B cell (primary cell): ENCODE measurements around the gene CTNNA3. TPM values are rescaled to one million over a fixed set of nuclear protein-coding genes. Genes with fewer than 3 reads are reported as not detected.

ENCODE experiments used
- ATAC-seq: fragments of 200-7000 bp; cut with Tn5 transposase; one replicate; pipeline ENCODE4 v1.10.0; 2021; ENCODE audit warnings: low read depth, mild to moderate bottlenecking, moderate number of reproducible peaks, moderate library complexity
- CTCF ChIA-PET: fragments of 350-600 bp; sonication (Branson Sonifier 250); formaldehyde crosslinking; loops from one replicate; lab custom pipeline; 2021; ENCODE audit warnings: antibody characterized with exemption, inconsistent platforms; lab: Charles Lee
- POLR2A ChIA-PET: fragments of 350-600 bp; sonication (Branson Sonifier 250); formaldehyde crosslinking; loops from one replicate; lab custom pipeline; 2021; ENCODE audit warnings: antibody characterized with exemption; lab: Charles Lee
- DNase-seq: peaks from one replicate; pipeline ENCODE4 v3.0.0; 2013
- H2AFZ ChIP-seq: 2 replicates; pipeline ENCODE4 v1.6.1; 2012; ENCODE audit warnings: mild to moderate bottlenecking, low read depth, low read length; ENCODE audit not compliant: insufficient read depth, poor library complexity, severe bottlenecking
- H3K27ac ChIP-seq, 2 donors: 1 replicate in 1 of 2; 2 replicates in 1 of 2; pipeline ENCODE4 v1.5.1; 2012 to 2013; ENCODE audit warnings: low read length in 2 of 2, mild to moderate bottlenecking in 2 of 2, moderate library complexity in 1 of 2
- H3K27me3 ChIP-seq, 4 experiments: fragments of 200-600 bp in 1 of 4; sonication (generic) in 1 of 4; replicated peaks in 1 of 4; 1 replicate in 2 of 4; 2 replicates in 2 of 4; pipeline versions ENCODE4 v1.6.1 to v1.7.0; 2013 to 2016; ENCODE audit warnings: low read length in 3 of 4, mild to moderate bottlenecking in 2 of 4, mixed read lengths in 1 of 4, moderate library complexity in 1 of 4; ENCODE audit not compliant: insufficient read depth in 4 of 4, control insufficient read depth in 3 of 4; ENCODE audit errors: control extremely low read depth in 1 of 4
- H3K36me3 ChIP-seq, 2 experiments: replicated peaks in 1 of 2; 1 replicate in 1 of 2; 2 replicates in 1 of 2; pipeline versions ENCODE4 v1.6.1 to v1.7.1; 2013; ENCODE audit warnings: low read length in 1 of 2; ENCODE audit not compliant: insufficient read depth in 2 of 2, control insufficient read depth in 1 of 2; ENCODE audit errors: control extremely low read depth in 1 of 2, extremely low read depth in 1 of 2
- H3K4me1 ChIP-seq, 2 donors: fragments of 200-600 bp in 1 of 2; sonication (generic) in 1 of 2; 1 replicate in 1 of 2; 2 replicates in 1 of 2; pipeline versions ENCODE4 v1.5.1 to v1.6.1; 2013 to 2017; ENCODE audit warnings: low read length in 2 of 2; ENCODE audit not compliant: control insufficient read depth in 2 of 2, insufficient read depth in 2 of 2
- H3K4me2 ChIP-seq: replicated peaks from 2 replicates; pipeline ENCODE3; 2012; ENCODE audit warnings: mild to moderate bottlenecking, low read depth, low read length; ENCODE audit not compliant: poor library complexity, severe bottlenecking
- H3K4me3 ChIP-seq, 5 experiments: fragments of 200-600 bp in 1 of 5; sonication (generic) in 1 of 5; 1 replicate in 3 of 5; 2 replicates in 2 of 5; pipeline versions ENCODE4 v1.5.1 to v1.7.0; 2011 to 2016; ENCODE audit warnings: low read length in 4 of 5, mild to moderate bottlenecking in 4 of 5, low read depth in 2 of 5, control low read depth in 1 of 5, moderate library complexity in 1 of 5; ENCODE audit not compliant: insufficient read depth in 1 of 5; ENCODE audit errors: control extremely low read depth in 1 of 5, extremely low read depth in 1 of 5
- H3K79me2 ChIP-seq: fragments of 200-600 bp; sonication (generic); one replicate; pipeline ENCODE4 v1.6.0; 2016; ENCODE audit warnings: low read length; ENCODE audit not compliant: control insufficient read depth, insufficient read depth
- H3K9ac ChIP-seq: fragments of 200-600 bp; sonication (generic); 2 replicates; pipeline ENCODE4 v1.6.1; 2017; ENCODE audit warnings: mild to moderate bottlenecking, low read length, moderate library complexity
- H3K9me3 ChIP-seq, 3 donors: one replicate each; pipeline versions ENCODE4 v1.6.1 to v1.7.1; 2013; ENCODE audit warnings: low read length in 2 of 3; ENCODE audit not compliant: control insufficient read depth in 2 of 3, insufficient read depth in 1 of 3; ENCODE audit errors: control extremely low read depth in 1 of 3
- H4K20me1 ChIP-seq: 2 replicates; pipeline ENCODE4 v1.6.0; 2012; ENCODE audit warnings: mild to moderate bottlenecking, low read length; ENCODE audit not compliant: insufficient read depth, control insufficient read depth, poor library complexity, severe bottlenecking
- H3K27ac Mint-ChIP-seq: one replicate; pipeline ENCODE4 v1.8.0; 2021; ENCODE audit warnings: mixed read lengths
- H3K27me3 Mint-ChIP-seq: one replicate; pipeline ENCODE4 v1.8.0; 2021; ENCODE audit warnings: mixed read lengths
- H3K4me1 Mint-ChIP-seq: one replicate; pipeline ENCODE4 v1.8.0; 2021; ENCODE audit warnings: mixed read lengths
- H3K4me3 Mint-ChIP-seq: one replicate; pipeline ENCODE4 v1.8.0; 2021; ENCODE audit warnings: mixed read lengths
- H3K9me3 Mint-ChIP-seq: one replicate; pipeline ENCODE4 v1.8.0; 2022; ENCODE audit warnings: mixed read lengths; ENCODE audit not compliant: insufficient read depth
- EZH2 ChIP-seq: IDR thresholded peaks from 2 replicates; pipeline ENCODE4 v1.6.1; 2012; ENCODE audit warnings: borderline replicate concordance, low read depth, mild to moderate bottlenecking, moderate library complexity, low read length; ENCODE audit not compliant: insufficient read depth, poor library complexity, severe bottlenecking
- WGBS: methylation state at CpG from one replicate; pipeline ENCODE4 v1.1.5; 2013; ENCODE audit warnings: missing lambda C conversion rate; ENCODE audit not compliant: insufficient coverage; 5-methylcytosine and 5-hydroxymethylcytosine counted together
- intact Hi-C: fragments of 100-400 bp; cut with micrococcal nuclease; formaldehyde crosslinking; loops from one replicate; pipeline ENCODE4 v1.10.0; 2022
- polyA plus RNA-seq: library from polyadenylated mRNA; depleted of rRNA; stranded (reverse); fragments of >200 nt; gene quantifications from 2 replicates; pipeline ENCODE4 v1.2.3, GENCODE V29; 2012
- total RNA-seq, 2 donors: library from RNA; stranded (reverse); fragments of 120-200 nt in 1 of 2; gene quantifications; 1 replicate in 1 of 2; 2 replicates in 1 of 2; pipeline versions ENCODE4 v1.2.3 to v1.2.4, GENCODE V29; 2013 to 2022
- TF ChIP-seq, protein P1 (sequence below): fragments of 200-600 bp; IDR thresholded peaks from one replicate; pipeline ENCODE4 v1.8.0; 2022; ENCODE audit warnings: antibody characterized with exemption, mild to moderate bottlenecking

The CTNNA3 gene
- total and polyA plus RNA-seq, 2 donors (not counting 1 experiment from before 2014, with no cell fraction given), result 0.01 TPM; not detected in 1

DNA sequence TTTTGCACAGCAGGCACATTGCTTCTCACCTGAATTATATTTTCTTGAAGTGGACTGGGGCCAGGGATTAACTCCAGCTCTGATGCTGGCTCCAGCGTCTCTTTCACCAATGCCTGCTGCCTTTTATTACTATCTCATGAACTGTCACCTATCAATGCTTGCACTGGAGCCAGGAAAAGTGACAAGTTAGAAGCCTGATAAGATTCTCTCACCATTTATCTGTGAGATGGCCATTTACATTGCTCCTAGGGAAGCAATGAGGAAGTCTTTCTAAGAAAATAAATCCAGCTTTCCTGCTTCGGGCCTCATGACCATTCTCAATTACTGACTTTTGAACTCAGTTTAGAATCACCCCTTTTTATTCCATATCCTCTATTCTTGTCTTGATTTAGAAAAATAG is 818.6 kb downstream of the CTNNA3 start:
- no peak for ATAC-seq
- no peak overlapping the region for H3K4me2 ChIP-seq
- Mint-ChIP-seq H3K27ac (no peak overlapping the region), H3K4me1 (no peaks in the 10 kb centered on the region), H3K9me3 (no peaks in the 10 kb centered on the region), H3K4me3 (no peak overlapping the region), H3K27me3 (no peaks in the 10 kb centered on the region)
- no peaks in the 10 kb centered on the region for H3K27me3 ChIP-seq
- DNase-seq, result no peak
- CTCF ChIA-PET, result no interaction called here
- no peaks in the 10 kb centered on the region for H4K20me1 ChIP-seq
- POLR2A ChIA-PET, result no interaction called here
- H3K4me1 ChIP-seq, result no peaks in the 10 kb centered on the region
- H3K9ac ChIP-seq, result no peak overlapping the region
- H3K36me3 ChIP-seq, result no peaks in the 10 kb centered on the region
- no peak overlapping the region for H3K4me3 ChIP-seq
- no peak overlapping the region for H3K27ac ChIP-seq
- WGBS, result no CpG with 5 or more reads among the region's 2 CpGs
- no peaks in the 10 kb centered on the region for H3K79me2 ChIP-seq
- intact Hi-C loops, result no loop called here
- no peak overlapping the region for H2AFZ ChIP-seq
- TF ChIP-seq, protein P1, sequence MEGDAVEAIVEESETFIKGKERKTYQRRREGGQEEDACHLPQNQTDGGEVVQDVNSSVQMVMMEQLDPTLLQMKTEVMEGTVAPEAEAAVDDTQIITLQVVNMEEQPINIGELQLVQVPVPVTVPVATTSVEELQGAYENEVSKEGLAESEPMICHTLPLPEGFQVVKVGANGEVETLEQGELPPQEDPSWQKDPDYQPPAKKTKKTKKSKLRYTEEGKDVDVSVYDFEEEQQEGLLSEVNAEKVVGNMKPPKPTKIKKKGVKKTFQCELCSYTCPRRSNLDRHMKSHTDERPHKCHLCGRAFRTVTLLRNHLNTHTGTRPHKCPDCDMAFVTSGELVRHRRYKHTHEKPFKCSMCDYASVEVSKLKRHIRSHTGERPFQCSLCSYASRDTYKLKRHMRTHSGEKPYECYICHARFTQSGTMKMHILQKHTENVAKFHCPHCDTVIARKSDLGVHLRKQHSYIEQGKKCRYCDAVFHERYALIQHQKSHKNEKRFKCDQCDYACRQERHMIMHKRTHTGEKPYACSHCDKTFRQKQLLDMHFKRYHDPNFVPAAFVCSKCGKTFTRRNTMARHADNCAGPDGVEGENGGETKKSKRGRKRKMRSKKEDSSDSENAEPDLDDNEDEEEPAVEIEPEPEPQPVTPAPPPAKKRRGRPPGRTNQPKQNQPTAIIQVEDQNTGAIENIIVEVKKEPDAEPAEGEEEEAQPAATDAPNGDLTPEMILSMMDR, result no peak
- no peak for TF ChIP-seq EZH2
- no peaks in the 10 kb centered on the region for H3K9me3 ChIP-seq

DNA sequence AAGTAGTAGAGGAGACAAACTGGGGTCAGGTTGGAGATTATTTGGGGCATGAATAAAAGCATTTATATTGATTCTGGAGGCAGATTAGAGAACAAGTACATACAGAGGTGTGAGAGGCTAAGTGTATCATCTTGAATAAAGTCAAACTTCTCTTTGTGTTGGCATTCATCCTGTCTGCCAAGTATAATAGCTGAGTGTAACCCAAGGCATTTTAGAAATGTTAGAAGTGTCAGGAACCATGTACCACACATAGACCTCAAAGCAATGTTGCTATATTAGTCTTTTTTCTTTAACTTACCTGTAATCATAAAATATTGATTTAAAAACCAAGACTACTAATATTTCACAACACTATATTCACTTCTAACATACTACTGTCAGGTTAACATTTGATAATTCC is 826.4 kb downstream of the CTNNA3 start:
- DNase-seq (no peak), ATAC-seq (no peak)
- no peak overlapping the region for H3K27ac ChIP-seq
- H3K9me3 ChIP-seq, result no peaks in the 10 kb centered on the region
- no peaks in the 10 kb centered on the region for H4K20me1 ChIP-seq
- H3K9ac ChIP-seq, result no peak overlapping the region
- Mint-ChIP-seq H3K9me3 (no peaks in the 10 kb centered on the region), H3K27ac (no peak overlapping the region), H3K4me3 (no peak overlapping the region), H3K4me1 (no peaks in the 10 kb centered on the region), H3K27me3 (no peaks in the 10 kb centered on the region)
- intact Hi-C loops, result no loop called here
- no peaks in the 10 kb centered on the region for H3K79me2 ChIP-seq
- no peaks in the 10 kb centered on the region for H3K27me3 ChIP-seq
- no peaks in the 10 kb centered on the region for H3K36me3 ChIP-seq
- H2AFZ ChIP-seq, result no peak overlapping the region
- H3K4me2 ChIP-seq, result no peak overlapping the region
- POLR2A ChIA-PET, result no interaction called here
- H3K4me1 ChIP-seq, result no peaks in the 10 kb centered on the region
- no peak for TF ChIP-seq EZH2
- TF ChIP-seq, protein P1, result no peak
- CTCF ChIA-PET, result no interaction called here
- no peak overlapping the region for H3K4me3 ChIP-seq
